GM12891 (cell line): Measurements from ENCODE around the gene ARMC2.

ENCODE experiments used
- DNase-seq: peaks from one replicate; pipeline ENCODE4 v3.0.0; 2011; ENCODE audit warnings: low spot score; ENCODE audit not compliant: insufficient read length
- FAIRE-seq: peaks from 2 replicates; lab custom pipeline; 2011; peaks lifted over from hg19 to GRCh38; lab: Jason Lieb, UNC
- PAX5 ChIP-seq: IDR thresholded peaks from 2 replicates; pipeline ENCODE4 v1.6.1; 2011; ENCODE audit warnings: low read length, moderate library complexity, mild to moderate bottlenecking; ENCODE audit not compliant: insufficient read depth, severe bottlenecking
- POLR2A ChIP-seq: IDR thresholded peaks from 2 replicates; pipeline ENCODE4 v1.6.1; 2011; ENCODE audit warnings: low read depth, low read length, control low read depth
- POLR2AphosphoS5 ChIP-seq: IDR thresholded peaks from 2 replicates; pipeline ENCODE4 v1.6.1; 2011; ENCODE audit warnings: low read depth, low read length, control low read depth
- POU2F2 ChIP-seq: IDR thresholded peaks from 2 replicates; pipeline ENCODE4 v1.6.1; 2011; ENCODE audit warnings: low read depth, mild to moderate bottlenecking, control low read depth, low read length, moderate library complexity
- SPI1 ChIP-seq: IDR thresholded peaks from 2 replicates; pipeline ENCODE4 v1.6.1; 2011; ENCODE audit warnings: low read depth, low read length, control low read depth
- TAF1 ChIP-seq: IDR thresholded peaks from 2 replicates; pipeline ENCODE4 v1.6.1; 2011; ENCODE audit warnings: low read depth, low read length, control low read depth

The ARMC2 gene

GRCh38 chr6:108998485-108998884 is 150.3 kb downstream of the ARMC2 start:
- TF ChIP-seq TAF1 (no peak), POLR2AphosphoS5 (no peak), SPI1 (no peak), POU2F2 (no peak), PAX5 (no peak), POLR2A (no peak)
- FAIRE-seq (no peak), DNase-seq (no peak)

DNA sequence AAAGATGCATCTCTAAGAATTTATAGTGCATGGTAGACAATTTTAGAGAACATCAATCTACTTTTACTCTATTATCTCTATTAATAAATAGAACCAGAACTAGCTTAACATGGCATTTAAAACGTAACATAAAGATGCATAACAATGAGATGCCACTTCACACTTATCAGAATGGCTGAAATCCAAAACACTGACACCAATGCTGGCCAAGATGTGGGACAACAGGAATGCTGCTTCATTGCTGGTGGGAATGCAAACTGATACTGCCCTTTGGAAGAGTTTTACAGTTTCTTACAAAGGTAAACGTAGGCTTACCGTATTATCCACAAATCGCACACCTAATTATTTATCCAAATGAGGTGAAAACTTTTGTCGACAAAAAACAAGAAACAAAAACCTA is 151.2 kb downstream of the ARMC2 start:
- DNase-seq = no peak
- no peak for TF ChIP-seq POLR2A
- TF ChIP-seq SPI1 = no peak
- TF ChIP-seq POU2F2 = no peak
- no peak for TF ChIP-seq TAF1
- no peak for TF ChIP-seq PAX5
- TF ChIP-seq POLR2AphosphoS5 = no peak
- FAIRE-seq = no peak

GRCh38 chr6:109000289-109000688 is 152.1 kb downstream of the ARMC2 start:
- no peak for TF ChIP-seq SPI1
- TF ChIP-seq POLR2A = no peak
- FAIRE-seq (no peak), DNase-seq (no peak)

DNA sequence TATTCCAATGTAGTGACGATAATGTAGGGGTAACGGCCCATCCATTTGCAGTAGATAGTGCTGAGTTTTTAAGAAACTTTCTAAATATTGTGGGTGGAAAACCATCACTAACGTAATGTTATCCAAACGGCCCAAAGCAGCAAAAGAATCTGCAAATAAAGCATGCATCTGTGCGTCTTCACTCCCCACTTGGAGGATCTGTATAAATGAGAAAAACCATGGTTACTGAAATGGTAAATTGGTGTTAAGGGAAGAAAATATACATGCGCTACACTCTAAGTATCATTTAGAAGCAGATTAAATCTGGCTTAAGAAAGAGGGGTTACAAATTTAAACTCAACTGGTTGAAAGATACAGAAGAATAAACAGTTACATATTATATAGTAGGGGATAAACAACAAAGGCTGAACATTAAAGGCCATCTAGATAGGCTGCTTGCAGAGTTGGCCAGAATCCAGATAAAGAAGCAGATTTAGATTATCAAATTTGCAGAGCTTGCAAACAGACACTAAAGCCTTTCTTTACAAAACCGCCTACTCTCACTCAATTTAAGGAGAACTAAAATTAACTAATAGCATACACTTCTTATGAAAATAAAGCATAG is 153.2 kb downstream of the ARMC2 start:
- FAIRE-seq (no peak), DNase-seq (no peak)
- TF ChIP-seq SPI1 (no peak), PAX5 (no peak), TAF1 (no peak), POLR2AphosphoS5 (no peak), POLR2A (no peak), POU2F2 (no peak)

DNA sequence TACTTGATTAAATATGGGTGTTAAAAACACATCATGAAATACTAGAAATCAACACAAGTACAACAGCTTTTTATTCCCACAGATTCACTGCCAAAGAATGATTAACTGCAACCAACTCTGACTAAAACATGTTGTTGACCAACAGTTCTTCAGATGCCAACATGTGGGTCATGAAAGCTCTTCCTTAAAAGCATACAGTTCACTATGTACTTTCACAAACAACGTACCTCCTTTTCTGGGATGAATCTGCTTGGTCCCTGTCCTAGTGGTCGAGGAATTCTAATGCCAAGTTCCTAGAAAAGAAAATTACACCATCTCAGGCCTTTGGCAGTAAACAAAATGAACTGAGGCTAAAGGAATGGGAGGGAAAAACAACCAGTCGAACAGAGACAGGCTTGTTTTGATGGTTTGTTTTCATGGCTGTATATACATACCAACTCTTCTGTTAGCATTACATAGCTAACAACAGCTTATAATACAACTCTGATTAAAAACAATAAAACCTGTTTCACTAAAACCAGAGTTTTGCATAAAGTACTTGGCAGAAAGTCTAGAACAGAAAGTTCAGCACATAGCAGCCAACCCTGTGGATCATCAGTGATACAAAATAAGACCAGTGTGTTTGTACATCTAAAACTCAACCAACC is 154.0 kb downstream of the ARMC2 start:
- FAIRE-seq = no peak
- DNase-seq = no peak
- TF ChIP-seq POLR2AphosphoS5 (no peak), PAX5 (no peak), POLR2A (no peak), SPI1 (no peak), POU2F2 (no peak), TAF1 (no peak)

GRCh38 chr6:109002882-109003281 is 154.7 kb downstream of the ARMC2 start:
- DNase-seq (no peak), FAIRE-seq (no peak)
- TF ChIP-seq POLR2AphosphoS5 = no peak
- TF ChIP-seq PAX5 = no peak
- no peak for TF ChIP-seq TAF1
- TF ChIP-seq POU2F2 = no peak
- TF ChIP-seq POLR2A = no peak
- no peak for TF ChIP-seq SPI1

DNA sequence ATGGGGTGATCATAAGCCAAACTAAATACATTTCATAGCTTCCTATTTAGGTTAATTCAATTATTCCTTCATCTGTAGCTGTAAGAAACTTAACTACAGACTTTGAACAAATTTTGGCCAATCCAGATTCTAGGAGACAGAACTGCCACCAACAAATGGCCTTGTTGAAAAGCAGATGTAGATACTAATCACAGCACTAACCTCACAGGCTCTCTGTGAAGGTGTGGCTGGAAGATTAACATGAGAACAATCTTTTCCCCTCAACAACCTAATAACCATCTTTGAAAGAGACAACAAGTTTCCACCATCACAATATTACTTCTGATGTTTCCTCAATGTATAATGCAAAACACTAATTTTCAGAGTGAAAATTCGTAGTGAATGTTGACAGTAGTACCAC is 158.6 kb downstream of the ARMC2 start:
- FAIRE-seq (no peak), DNase-seq (no peak)
- TF ChIP-seq TAF1 (no peak), POLR2A (no peak), POLR2AphosphoS5 (no peak), POU2F2 (no peak), PAX5 (no peak), SPI1 (no peak)

GRCh38 chr6:109007521-109007920 is 159.3 kb downstream of the ARMC2 start:
- FAIRE-seq (no peak), DNase-seq (no peak)
- TF ChIP-seq TAF1 = no peak
- no peak for TF ChIP-seq SPI1
- TF ChIP-seq POU2F2 = no peak
- TF ChIP-seq POLR2A = no peak
- TF ChIP-seq PAX5 = no peak
- no peak for TF ChIP-seq POLR2AphosphoS5

DNA sequence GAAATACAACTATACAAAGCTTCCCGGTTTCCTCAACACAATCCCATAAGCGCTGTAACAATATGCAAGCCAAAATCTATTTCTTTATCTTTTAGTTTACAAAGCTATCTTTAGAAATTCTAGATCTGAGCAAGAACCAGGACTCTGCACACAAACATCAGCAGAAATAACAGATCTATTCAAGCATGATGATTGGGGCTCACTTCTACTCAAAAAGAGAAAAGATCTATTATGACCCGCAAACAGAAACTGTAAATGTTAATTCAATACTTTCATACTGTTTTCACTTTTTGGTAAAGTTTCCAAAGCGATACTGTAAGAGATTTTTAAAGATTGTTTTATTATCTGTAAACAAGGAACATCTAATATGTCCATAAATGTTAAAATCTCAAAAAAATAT is 159.8 kb downstream of the ARMC2 start:
- FAIRE-seq (no peak), DNase-seq (no peak)
- TF ChIP-seq PAX5 = peak; percentile 68
- TF ChIP-seq SPI1 = no peak
- TF ChIP-seq POLR2AphosphoS5 = no peak
- TF ChIP-seq POLR2A = no peak
- TF ChIP-seq TAF1 = no peak
- TF ChIP-seq POU2F2 = no peak
